Raji (cell line): ENCODE data around the gene NUPR1.

ENCODE experiments used
- POLR2A ChIP-seq: IDR thresholded peaks from 2 replicates; pipeline ENCODE4 v1.6.1; 2011; ENCODE audit warnings: low read depth, low read length, control low read depth; ENCODE audit not compliant: insufficient read depth

The NUPR1 gene

DNA sequence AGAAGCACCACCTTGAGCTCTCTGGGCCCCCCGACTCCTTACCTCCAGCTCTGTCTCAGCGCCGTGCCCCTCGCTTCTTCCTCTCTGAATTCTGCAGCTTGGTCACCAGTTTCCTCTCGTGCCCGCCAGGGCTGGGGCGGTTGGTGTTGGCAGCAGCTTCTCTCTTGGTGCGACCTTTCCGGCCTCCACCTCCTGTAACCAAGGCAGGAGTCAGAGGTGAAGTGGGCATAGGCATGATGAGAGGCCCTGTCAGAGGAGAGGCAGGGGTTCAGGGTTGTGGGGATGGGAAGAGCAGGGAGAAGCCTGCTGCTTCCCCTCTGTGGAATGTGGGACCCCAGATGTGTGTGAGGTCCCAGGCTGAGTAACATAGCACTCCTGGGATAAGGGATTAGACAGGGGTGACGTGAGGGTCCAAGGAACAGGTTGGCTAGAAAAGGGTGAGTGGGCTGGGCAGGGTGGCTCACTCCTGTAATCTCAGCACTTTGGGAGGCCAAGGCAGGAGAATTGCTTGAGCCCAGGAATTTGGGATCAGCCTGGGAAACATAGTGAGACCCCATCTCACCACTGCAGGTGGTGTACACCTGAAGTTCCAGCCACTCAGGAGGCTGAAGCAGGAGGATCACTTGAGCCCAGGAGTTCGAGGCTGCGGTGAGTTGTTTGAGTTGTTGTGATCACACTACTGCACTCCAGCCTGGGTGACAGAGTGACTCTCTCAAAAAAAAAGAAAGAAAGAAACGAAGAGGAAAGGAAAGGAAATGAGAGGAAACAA is 626 bp downstream of the NUPR1 start:
- no peak for TF ChIP-seq POLR2A

DNA sequence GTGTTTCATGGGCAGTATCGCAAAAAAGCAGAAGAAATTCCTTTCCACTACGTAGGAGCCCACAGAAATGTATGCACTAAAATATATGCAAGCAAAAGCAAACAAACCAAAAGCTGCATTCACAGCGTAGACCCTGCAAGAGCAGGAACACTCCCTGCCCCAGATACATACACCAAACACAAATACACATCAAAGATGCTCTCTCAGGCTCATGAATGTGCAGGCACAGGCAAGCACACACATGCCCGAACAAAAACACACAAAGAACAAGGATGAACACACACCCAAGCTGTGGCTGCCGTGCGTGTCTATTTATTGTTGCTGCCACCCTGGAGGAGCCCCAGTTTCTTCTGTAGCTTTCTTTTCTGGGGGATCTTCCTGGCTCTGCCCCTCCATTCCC is 1.7 kb downstream of the NUPR1 start:
- no peak for TF ChIP-seq POLR2A

DNA sequence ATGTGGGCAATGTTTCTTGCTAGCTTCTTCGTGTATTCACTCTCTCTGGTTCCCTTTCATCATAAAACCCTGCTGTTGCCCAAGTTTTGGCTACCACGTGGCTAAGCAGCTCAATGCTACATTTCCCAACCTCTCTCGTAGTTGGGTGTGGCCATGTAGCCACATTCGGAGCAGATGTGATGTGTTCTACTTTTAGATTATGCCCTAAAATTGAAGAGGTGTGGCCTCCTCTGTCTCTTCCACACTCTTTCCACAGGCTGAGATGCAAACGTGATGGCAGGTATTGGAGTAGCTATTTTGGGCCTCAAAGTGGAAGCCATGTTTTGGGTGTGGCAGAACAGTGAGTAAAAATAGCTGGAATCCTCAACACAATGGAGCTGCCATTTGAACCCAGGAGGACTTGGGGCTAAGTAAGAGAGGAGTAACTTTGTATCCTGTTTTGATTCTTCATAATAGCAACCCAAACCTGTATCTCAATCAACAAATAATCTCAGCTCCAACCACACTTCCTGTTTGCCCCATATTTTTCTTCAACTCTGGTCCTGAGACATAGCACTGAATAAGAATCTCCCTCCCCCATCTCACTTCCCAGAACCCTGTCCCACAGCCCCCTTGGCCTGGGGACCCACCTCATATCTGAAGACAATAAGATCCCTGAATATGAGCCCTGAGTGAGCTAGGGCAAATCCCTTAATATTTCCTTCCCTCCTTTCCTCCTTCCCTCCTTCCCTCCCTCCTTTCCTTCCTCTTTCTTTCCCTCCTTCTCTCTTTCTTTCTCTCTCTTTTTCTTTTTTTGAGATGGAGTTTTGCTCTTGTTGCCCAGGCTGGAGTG is 4.0 kb downstream of the NUPR1 start:
- no peak for TF ChIP-seq POLR2A

- TF ChIP-seq POLR2A = no peak
These were observed 5.7 kb downstream of the NUPR1 start for GRCh38 chr16:28532940-28533647.

GRCh38 chr16:28531777-28532744 is 6.7 kb downstream of the NUPR1 start:
- TF ChIP-seq POLR2A = no peak

DNA sequence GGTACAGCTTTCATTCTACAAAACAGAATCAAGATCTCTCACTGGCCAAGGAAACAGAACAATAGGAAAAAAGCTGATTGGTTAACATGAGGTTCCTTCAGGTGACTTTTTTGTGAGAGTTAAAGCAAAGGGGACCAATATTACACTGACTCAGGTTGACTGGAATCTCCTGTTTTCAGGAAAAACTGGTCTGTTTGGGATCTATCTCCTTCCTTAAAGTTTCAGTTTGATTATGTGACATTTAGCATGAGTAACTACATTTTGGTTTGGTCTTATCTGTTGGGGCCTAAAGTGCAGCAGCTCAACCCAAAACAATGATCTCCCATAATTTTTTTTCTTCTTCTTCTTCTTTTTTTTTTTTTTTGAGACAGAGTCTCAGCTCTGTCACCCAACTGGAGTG is 9.7 kb downstream of the NUPR1 start:
- no peak for TF ChIP-seq POLR2A

- TF ChIP-seq POLR2A = no peak
These were observed 10.3 kb downstream of the NUPR1 start for GRCh38 chr16:28528463-28528867.

GRCh38 chr16:28527985-28528384 is 10.8 kb downstream of the NUPR1 start:
- TF ChIP-seq POLR2A = no peak

DNA sequence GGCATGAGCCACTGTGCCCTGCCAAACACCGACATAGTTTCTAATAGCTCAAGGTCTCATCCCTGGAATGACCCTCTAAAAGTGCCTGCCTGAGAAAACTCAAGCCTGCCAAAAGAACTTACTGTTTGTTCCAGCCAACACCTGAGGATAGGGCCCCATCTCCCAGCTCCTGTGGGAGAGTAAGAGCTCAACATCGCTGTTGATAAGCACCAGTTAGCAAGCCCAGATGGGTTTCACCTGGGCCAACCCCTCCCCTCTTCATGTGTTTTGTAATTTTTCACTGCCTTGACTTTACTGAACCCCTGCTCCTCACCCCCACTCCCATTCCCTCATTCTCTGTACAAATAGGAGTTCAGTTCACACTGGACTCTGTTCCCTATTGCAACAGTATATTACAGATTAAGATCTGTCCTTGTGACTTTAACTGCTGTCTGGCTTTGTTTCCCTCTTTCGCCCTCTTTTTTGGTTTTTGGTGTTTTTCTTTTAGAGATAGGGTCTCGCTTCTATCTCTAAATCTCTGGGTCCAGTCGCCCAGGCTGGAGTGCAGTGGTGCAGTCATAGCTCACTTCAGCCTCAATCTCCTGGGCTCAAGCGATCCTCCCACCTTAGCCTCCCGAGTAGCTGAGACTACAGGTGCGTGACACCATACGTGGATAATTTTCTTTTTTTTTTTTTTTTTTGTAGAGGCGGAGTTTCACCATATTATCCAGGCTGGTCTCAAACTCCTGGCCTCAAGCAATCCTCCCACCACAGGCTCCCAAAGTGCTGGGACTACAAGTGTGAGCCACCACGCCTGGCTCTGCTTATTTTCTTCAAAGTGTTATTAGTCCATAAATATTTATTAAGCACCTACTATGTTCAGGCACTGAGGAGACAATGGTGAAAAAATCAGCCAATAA is 12.3 kb downstream of the NUPR1 start:
- TF ChIP-seq POLR2A = no peak

DNA sequence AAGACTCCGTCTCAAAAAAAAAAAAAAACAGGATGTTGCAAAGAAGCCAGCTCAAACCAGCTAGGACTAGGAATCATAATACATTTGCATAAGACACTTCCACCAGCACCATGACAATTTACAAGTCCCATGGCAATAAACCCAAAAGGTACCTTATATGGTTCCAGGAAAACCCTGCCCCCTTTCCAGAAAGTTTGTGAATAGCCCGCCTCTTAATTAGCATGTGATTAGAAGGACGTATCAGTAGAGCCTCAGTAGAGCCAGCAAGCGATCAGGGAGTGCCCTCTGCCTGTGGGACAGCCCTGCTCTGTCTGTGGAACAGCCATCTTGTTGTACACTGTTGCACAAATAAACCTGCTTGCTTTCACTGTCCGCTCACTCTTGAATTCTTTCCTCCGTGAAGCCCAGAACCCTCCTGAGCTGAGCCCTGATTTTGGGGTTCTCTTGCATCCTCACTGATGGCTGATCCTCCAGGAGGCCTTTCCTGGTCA is 14.0 kb downstream of the NUPR1 start:
- no peak for TF ChIP-seq POLR2A

DNA sequence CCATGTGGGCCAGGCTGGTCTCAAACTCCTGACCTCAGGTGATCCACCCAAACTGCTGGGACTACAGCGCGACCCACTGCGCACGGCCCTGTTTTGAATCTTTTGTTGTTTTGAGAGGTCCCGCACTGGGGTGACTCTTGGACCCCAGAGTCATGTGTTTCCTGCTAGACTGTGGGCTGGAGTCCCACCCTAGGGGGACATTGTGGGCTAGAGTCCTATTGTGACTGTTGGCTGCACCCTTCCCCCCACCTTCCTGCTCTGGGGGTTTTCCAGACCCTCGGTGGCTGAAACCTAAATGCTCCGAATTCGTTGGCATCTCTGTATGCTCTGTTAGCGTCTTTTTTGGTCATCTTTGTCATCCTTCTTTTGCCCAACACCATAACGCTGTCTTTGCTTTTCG is 16.0 kb downstream of the NUPR1 start:
- TF ChIP-seq POLR2A = no peak

DNA sequence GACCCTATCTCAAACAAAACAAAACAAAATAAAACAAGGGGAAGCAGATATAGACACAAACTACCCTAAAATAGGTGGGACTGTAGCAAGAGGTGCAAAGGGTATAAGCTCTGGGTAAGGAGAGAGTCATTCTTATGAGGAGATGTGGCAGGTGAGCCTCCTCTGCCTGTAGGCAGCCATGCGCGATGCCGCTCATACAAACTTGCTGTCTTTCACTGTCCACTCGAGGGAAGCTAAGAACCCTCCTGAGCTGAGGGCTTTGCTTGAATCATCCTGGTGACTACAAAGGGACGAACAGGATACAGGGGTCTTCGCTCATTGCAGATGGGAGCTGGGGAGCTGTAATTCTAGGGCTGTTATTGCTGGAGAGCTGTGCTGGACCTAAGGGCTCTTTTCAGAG is 17.3 kb downstream of the NUPR1 start:
- TF ChIP-seq POLR2A = no peak

GRCh38 chr16:28520672-28521071 is 18.1 kb downstream of the NUPR1 start:
- no peak for TF ChIP-seq POLR2A
